HL-60 (cell line): ENCODE results near the gene HOXC13.

ENCODE experiments used
- DNase-seq, 2 experiments: peaks; one replicate each; pipeline ENCODE4 v3.0.0-alpha.2; 2010 to 2020; ENCODE audit warnings: low read depth in 1 of 2, low spot score in 1 of 2
- H3K27ac ChIP-seq: fragments of 250-450 bp; sonication (Bioruptor Pico); replicated peaks from 2 replicates; pipeline ENCODE4 v1.5.1; 2020; ENCODE audit warnings: mild to moderate bottlenecking, moderate library complexity
- H3K27me3 ChIP-seq: fragments of 250-450 bp; sonication (Bioruptor Pico); 2 replicates; pipeline ENCODE4 v1.5.1; 2021; ENCODE audit warnings: mild to moderate bottlenecking, moderate library complexity; ENCODE audit not compliant: insufficient read depth, poor library complexity, severe bottlenecking
- H3K4me3 ChIP-seq: replicated peaks from 2 replicates; pipeline ENCODE4 v1.5.1; 2011; ENCODE audit warnings: mild to moderate bottlenecking, control low read depth, low read length; ENCODE audit not compliant: insufficient read depth
- GABPA ChIP-seq: IDR thresholded peaks from 2 replicates; pipeline ENCODE4 v1.6.1; 2012; ENCODE audit warnings: low read depth
- POLR2AphosphoS5 ChIP-seq: IDR thresholded peaks from 2 replicates; pipeline ENCODE4 v1.6.1; 2012; ENCODE audit warnings: low read depth
- SPI1 ChIP-seq: IDR thresholded peaks from 2 replicates; pipeline ENCODE4 v1.6.1; 2012; ENCODE audit warnings: low read depth, mild to moderate bottlenecking, borderline replicate concordance
- TF ChIP-seq, protein P1 (sequence below): IDR thresholded peaks from one replicate; pipeline ENCODE4 v1.5.1; 2011; ENCODE audit warnings: low read length, control low read depth, inconsistent platforms; ENCODE audit not compliant: insufficient read depth
- TF ChIP-seq, protein P2 (sequence below): IDR thresholded peaks from 2 replicates; pipeline ENCODE4 v1.6.1; 2012; ENCODE audit warnings: low read depth; ENCODE audit not compliant: insufficient replicate concordance

Gene HOXC13

DNA sequence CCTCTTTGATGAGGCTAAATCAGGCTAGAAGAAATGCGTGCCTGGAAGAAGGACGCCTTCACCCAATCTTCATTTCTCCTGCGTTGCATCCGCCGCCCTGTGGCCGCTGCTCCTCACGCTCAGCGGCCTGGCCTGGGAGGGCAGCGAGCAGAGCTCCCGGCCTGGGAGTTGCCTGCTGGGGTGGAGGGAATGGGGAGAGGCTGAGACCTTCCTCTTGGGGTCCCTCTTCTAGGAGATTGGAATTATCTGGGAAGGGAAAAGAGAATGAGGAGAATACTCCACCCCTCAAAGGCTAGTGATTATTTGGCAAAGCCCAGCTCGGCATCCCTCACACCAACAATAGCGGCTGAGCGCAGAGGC is 13.7 kb downstream of the HOXC13 start:
- no peak overlapping the region for H3K27ac ChIP-seq
- H3K4me3 ChIP-seq: no peak overlapping the region
- DNase-seq: no peak
- no peak for TF ChIP-seq SPI1
- TF ChIP-seq, protein P1, sequence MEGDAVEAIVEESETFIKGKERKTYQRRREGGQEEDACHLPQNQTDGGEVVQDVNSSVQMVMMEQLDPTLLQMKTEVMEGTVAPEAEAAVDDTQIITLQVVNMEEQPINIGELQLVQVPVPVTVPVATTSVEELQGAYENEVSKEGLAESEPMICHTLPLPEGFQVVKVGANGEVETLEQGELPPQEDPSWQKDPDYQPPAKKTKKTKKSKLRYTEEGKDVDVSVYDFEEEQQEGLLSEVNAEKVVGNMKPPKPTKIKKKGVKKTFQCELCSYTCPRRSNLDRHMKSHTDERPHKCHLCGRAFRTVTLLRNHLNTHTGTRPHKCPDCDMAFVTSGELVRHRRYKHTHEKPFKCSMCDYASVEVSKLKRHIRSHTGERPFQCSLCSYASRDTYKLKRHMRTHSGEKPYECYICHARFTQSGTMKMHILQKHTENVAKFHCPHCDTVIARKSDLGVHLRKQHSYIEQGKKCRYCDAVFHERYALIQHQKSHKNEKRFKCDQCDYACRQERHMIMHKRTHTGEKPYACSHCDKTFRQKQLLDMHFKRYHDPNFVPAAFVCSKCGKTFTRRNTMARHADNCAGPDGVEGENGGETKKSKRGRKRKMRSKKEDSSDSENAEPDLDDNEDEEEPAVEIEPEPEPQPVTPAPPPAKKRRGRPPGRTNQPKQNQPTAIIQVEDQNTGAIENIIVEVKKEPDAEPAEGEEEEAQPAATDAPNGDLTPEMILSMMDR: no peak
- no peak for TF ChIP-seq GABPA
- TF ChIP-seq, protein P2, sequence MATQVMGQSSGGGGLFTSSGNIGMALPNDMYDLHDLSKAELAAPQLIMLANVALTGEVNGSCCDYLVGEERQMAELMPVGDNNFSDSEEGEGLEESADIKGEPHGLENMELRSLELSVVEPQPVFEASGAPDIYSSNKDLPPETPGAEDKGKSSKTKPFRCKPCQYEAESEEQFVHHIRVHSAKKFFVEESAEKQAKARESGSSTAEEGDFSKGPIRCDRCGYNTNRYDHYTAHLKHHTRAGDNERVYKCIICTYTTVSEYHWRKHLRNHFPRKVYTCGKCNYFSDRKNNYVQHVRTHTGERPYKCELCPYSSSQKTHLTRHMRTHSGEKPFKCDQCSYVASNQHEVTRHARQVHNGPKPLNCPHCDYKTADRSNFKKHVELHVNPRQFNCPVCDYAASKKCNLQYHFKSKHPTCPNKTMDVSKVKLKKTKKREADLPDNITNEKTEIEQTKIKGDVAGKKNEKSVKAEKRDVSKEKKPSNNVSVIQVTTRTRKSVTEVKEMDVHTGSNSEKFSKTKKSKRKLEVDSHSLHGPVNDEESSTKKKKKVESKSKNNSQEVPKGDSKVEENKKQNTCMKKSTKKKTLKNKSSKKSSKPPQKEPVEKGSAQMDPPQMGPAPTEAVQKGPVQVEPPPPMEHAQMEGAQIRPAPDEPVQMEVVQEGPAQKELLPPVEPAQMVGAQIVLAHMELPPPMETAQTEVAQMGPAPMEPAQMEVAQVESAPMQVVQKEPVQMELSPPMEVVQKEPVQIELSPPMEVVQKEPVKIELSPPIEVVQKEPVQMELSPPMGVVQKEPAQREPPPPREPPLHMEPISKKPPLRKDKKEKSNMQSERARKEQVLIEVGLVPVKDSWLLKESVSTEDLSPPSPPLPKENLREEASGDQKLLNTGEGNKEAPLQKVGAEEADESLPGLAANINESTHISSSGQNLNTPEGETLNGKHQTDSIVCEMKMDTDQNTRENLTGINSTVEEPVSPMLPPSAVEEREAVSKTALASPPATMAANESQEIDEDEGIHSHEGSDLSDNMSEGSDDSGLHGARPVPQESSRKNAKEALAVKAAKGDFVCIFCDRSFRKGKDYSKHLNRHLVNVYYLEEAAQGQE: no peak
- TF ChIP-seq POLR2AphosphoS5: no peak
- H3K27me3 ChIP-seq: peaks cover 94% of the 10 kb centered on the region

DNA sequence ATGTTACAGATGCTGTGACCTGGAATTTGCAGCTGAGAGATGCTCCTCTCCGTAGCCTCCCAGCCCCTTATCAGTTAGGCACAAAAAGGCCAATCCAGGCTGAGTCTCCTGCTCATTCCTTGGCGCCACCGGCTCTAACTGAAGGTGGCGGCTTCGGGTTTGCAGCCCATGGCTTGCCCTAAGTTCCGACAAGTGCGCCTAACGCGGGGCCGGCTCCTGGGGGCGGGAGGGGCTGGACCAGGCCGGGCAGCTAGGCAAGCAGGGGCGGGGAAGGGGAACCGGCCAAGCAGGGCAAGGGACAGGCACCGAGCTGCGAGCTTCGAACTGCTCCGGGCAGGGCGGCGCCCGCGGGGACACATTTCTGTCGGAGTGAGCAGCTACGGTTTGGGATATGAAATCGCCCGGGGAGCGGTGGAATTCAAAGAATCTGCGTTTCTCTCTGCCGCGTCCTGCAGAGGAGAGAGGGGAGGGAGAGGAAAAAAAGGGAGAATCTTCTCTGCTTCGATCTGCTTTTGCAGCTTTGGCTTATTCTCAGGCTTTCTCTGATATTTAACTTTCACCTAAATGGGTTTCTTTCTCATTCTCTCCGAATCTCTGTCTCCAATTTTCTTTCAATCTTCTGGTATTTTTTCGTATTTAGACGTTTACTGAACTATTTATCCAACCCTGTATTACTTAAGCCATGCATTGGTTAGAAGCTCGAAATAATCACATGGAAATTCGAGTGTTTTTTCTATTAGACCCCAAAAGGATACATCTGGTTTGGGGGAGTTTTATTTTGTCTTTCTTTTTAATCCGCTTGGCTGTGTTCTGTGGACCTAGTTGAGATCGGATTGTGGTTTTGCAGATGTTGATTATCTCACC is 14.5 kb downstream of the HOXC13 start:
- H3K4me3 ChIP-seq: no peak overlapping the region
- no peak for TF ChIP-seq POLR2AphosphoS5
- TF ChIP-seq, protein P2: no peak
- no peak for TF ChIP-seq SPI1
- TF ChIP-seq GABPA: no peak
- TF ChIP-seq, protein P1: no peak
- peak in 1 of 2 experiments; percentile 13 for DNase-seq
- peaks cover 93% of the 10 kb centered on the region for H3K27me3 ChIP-seq
- H3K27ac ChIP-seq: no peak overlapping the region

DNA sequence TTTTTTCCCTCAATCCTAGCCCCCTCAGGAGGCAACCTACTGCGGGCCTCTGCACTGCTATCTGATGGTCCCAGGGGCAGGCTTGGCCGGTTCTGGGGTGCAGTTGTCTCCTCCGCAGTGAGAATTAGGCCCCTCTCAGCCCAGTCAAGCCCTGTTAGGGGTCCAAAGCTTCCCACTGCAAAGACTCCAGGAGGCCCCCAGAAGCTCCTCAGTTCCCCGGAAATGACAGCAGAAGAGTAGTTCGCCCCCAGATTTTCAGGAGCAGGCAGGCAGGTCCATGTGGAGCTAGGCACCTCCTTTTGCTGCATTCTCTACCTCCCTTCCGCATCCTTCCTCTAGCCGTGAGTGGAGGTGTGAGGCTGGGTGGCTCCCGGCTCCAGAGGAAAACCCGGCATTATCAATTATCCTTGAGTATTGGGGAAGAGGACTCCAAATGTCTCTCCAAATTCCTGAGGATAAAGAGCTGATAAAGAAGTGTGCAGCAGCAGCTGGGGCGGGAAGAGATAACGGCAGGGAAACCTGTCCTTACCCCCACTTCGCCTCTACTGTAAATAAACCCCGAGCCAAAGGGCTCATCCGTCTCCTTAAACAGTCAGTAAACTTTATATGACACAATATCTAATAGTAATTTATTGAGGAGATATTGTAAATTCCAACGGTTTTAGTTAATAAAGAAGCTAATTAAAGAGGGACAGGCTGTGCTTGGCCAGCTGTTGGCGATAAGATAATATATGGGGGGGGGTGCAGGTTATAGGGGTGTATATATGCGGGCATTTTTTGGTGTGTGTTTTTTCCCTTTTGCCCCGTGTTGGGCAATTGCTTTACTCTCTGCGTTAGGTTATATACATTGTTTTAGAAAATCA is 15.4 kb downstream of the HOXC13 start:
- TF ChIP-seq, protein P1: no peak
- TF ChIP-seq, protein P2: no peak
- TF ChIP-seq POLR2AphosphoS5 (no peak), SPI1 (no peak), GABPA (no peak)
- H3K27ac ChIP-seq: no peak overlapping the region
- DNase-seq: no peak
- H3K27me3 ChIP-seq: peaks cover 95% of the 10 kb centered on the region
- H3K4me3 ChIP-seq: no peak overlapping the region
